K562 (cell line): ENCODE data around the gene RTL1. TPM values are rescaled to one million over a fixed set of nuclear protein-coding genes. Genes with fewer than 3 reads are reported as not detected.

Experiments used
- ATAC-seq: fragments of 200-7000 bp; cut with Tn5 transposase; 3 replicates; pipeline ENCODE4 v1.9.1; 2020; ENCODE audit warnings: moderate library complexity
- BruUV-seq: library from RNA; stranded (reverse); fragments of 400-500 nt; replicated peaks from 2 replicates; lab custom pipeline; 2021; lab: Mats Ljungman, UMichigan
- CTCF ChIA-PET: fragments of 300-600 bp; formaldehyde crosslinking; extraction: SDS; loops from one replicate; lab custom pipeline; 2021; ENCODE audit warnings: low intra/inter-chr PET ratio; lab: Yijun Ruan, JAX
- POLR2A ChIA-PET: fragments of 300-600, 350-650 bp; sonication (Branson Sonifier 250); formaldehyde crosslinking; extraction: SDS; loops from one replicate; lab custom pipeline; 2021; ENCODE audit warnings: antibody characterized with exemption, inconsistent platforms; lab: Yijun Ruan, JAX
- DNase-seq, 4 experiments: peaks; one replicate each; pipeline versions ENCODE4 v3.0.0 to v3.0.0-alpha.2; 2011 to 2018; ENCODE audit warnings: low spot score in 3 of 4, mixed read lengths in 3 of 4; ENCODE audit errors: extremely low read depth in 1 of 4
- FAIRE-seq: peaks from 2 replicates; lab custom pipeline; 2011; peaks lifted over from hg19 to GRCh38; lab: Jason Lieb, UNC
- H2AFZ ChIP-seq: 2 replicates; pipeline ENCODE4 v1.6.0; 2011; ENCODE audit warnings: low read depth, low read length, control low read depth, inconsistent platforms
- H3K27ac ChIP-seq: fragments of 200-600 bp; 3 replicates; pipeline ENCODE4 v1.8.0; 2011; ENCODE audit warnings: low read depth, mild to moderate bottlenecking, control low read depth, inconsistent platforms, low read length, moderate library complexity, mixed read lengths; ENCODE audit errors: extremely low read depth
- H3K27me3 ChIP-seq, 2 experiments: fragments of 300-600 bp in 1 of 2; 2 replicates in 1 of 2; 3 replicates in 1 of 2; pipeline versions ENCODE4 v1.6.0 to v1.8.0; 2011; ENCODE audit warnings: inconsistent platforms in 2 of 2, low read length in 2 of 2, mild to moderate bottlenecking in 1 of 2, mixed read lengths in 1 of 2, moderate library complexity in 1 of 2; ENCODE audit not compliant: control insufficient read depth in 2 of 2, insufficient read depth in 2 of 2
- H3K36me3 ChIP-seq: fragments of 300-600 bp; 3 replicates; pipeline ENCODE4 v1.8.0; 2011; ENCODE audit warnings: mild to moderate bottlenecking, low read length, inconsistent platforms; ENCODE audit not compliant: control insufficient read depth, insufficient read depth
- H3K4me1 ChIP-seq, 2 experiments: fragments of 200-600 bp in 1 of 2; replicated peaks in 1 of 2; 2 replicates in 1 of 2; 3 replicates in 1 of 2; pipeline versions ENCODE4 v1.5.1 to v1.8.0; 2011; ENCODE audit warnings: inconsistent platforms in 2 of 2, low read length in 2 of 2, mild to moderate bottlenecking in 1 of 2, mixed read lengths in 1 of 2, moderate library complexity in 1 of 2; ENCODE audit not compliant: control insufficient read depth in 2 of 2, insufficient read depth in 2 of 2
- H3K4me2 ChIP-seq: 2 replicates; pipeline ENCODE4 v1.6.1; 2011; ENCODE audit warnings: low read length, control low read depth, inconsistent platforms, mixed read lengths; ENCODE audit not compliant: insufficient read depth
- H3K4me3 ChIP-seq: fragments of 200-600 bp; sonication (generic), shearing (Covaris generic); 2 replicates; pipeline ENCODE4 v1.5.1; 2016; ENCODE audit warnings: control low read depth, inconsistent platforms
- H3K79me2 ChIP-seq: fragments of 200-600 bp; 3 replicates; pipeline ENCODE4 v1.8.0; 2011; ENCODE audit warnings: low read length, inconsistent platforms; ENCODE audit not compliant: control insufficient read depth, insufficient read depth
- H3K9ac ChIP-seq, 2 experiments: 2 replicates each; pipeline versions ENCODE4 v1.6.0 to v1.6.1; 2011; ENCODE audit warnings: low read depth in 2 of 2, low read length in 2 of 2, control low read depth in 1 of 2, inconsistent platforms in 1 of 2, mild to moderate bottlenecking in 1 of 2, mixed read lengths in 1 of 2; ENCODE audit not compliant: insufficient read depth in 1 of 2
- H3K9me1 ChIP-seq: one replicate; pipeline ENCODE4 v1.6.0; 2011; ENCODE audit warnings: inconsistent platforms, mild to moderate bottlenecking, low read length, moderate library complexity; ENCODE audit not compliant: control insufficient read depth, insufficient read depth
- H3K9me3 ChIP-seq: replicated peaks from 2 replicates; pipeline ENCODE4 v1.5.1; 2011; ENCODE audit warnings: low read depth, low read length, inconsistent platforms; ENCODE audit not compliant: control insufficient read depth, insufficient read depth
- H4K20me1 ChIP-seq: replicated peaks from 2 replicates; pipeline ENCODE4 v1.6.1; 2011; ENCODE audit warnings: low read length, inconsistent platforms, mixed read lengths; ENCODE audit not compliant: control insufficient read depth, insufficient read depth
- ATF6 ChIP-seq: sonication (generic); formaldehyde crosslinking; IDR thresholded peaks from 2 replicates; pipeline ENCODE4 v1.4.0; 2020; ENCODE audit warnings: mild to moderate bottlenecking, missing genetic modification reagents
- GTF2F1 ChIP-seq: IDR thresholded peaks from 2 replicates; pipeline ENCODE4 v1.6.1; 2011; ENCODE audit warnings: low read depth, low read length, improper control_type of control experiment
- ID3 ChIP-seq, 2 experiments: fragments of 250-450 bp in 1 of 2; fragments of 450-650 bp in 1 of 2; sonication (Bioruptor Pico) in 1 of 2; IDR thresholded peaks; 2 replicates each; pipeline versions ENCODE4 v1.6.1 to v1.8.0; 2016 to 2021; ENCODE audit warnings: mild to moderate bottlenecking in 2 of 2, moderate library complexity in 2 of 2, missing compliant biosample characterization in 1 of 2, missing genetic modification characterization in 1 of 2
- MCM3 ChIP-seq: fragments of 450-650 bp; IDR thresholded peaks from 2 replicates; pipeline ENCODE4 v1.6.1; 2016
- RBM17 ChIP-seq: fragments of 200-400 bp; formaldehyde crosslinking; IDR thresholded peaks from 2 replicates; pipeline ENCODE4 v1.6.1; 2017; ENCODE audit warnings: low read depth, mild to moderate bottlenecking, low read length, borderline replicate concordance
- ZNF140 ChIP-seq: fragments of 250-450 bp; sonication (Bioruptor Pico); IDR thresholded peaks from 2 replicates; pipeline ENCODE4 v1.8.0; 2021; ENCODE audit warnings: moderate library complexity, mild to moderate bottlenecking, inconsistent platforms
- ZNF384 ChIP-seq: IDR thresholded peaks from 2 replicates; pipeline ENCODE4 v1.6.1; 2012; ENCODE audit warnings: low read depth, low read length, improper control_type of control experiment
- ZSCAN32 ChIP-seq: fragments of 450-650 bp; formaldehyde crosslinking; IDR thresholded peaks from 2 replicates; pipeline ENCODE4 v1.4.0; 2020; ENCODE audit warnings: mild to moderate bottlenecking, moderate library complexity
- WGBS: fragments of 100-300 bp; shearing (Covaris generic); methylation state at CpG from one replicate; pipeline ENCODE4 v1.1.6; 2016; ENCODE audit warnings: low coverage, mixed read lengths; ENCODE audit not compliant: insufficient coverage; ENCODE audit errors: missing lambda C conversion rate; 5-methylcytosine and 5-hydroxymethylcytosine counted together
- in situ Hi-C: fragments of 300-500 bp; cut with MboI; formaldehyde crosslinking; loops from 4 replicates; pipeline ENCODE4 v1.15.0; 2018; ENCODE audit warnings: inconsistent platforms, mixed read lengths
- intact Hi-C: fragments of 100-400 bp; cut with micrococcal nuclease; formaldehyde crosslinking; loops from 2 replicates; pipeline ENCODE4 v1.14.2; 2022
- polyA plus RNA-seq, 8 experiments: library from polyadenylated mRNA; depleted of rRNA in 4 of 8; stranded (reverse) in 5 of 8; unstranded in 3 of 8; fragments of >200 nt; fragmentation: Nextera tagmentation in 2 of 8; fragmentation: Illumina TruSeq in 1 of 8; extraction: Ambion mirVana in 2 of 8; extraction: Trizol in 1 of 8; gene quantifications; 2 replicates each; pipeline versions ENCODE4 v1.2.1 to v1.2.3, GENCODE V29; 2011 to 2014; ENCODE audit warnings: inconsistent platforms in 1 of 8, missing spikeins in 1 of 8
- total RNA-seq, 7 experiments: library from RNA; depleted of rRNA in 6 of 7; stranded (reverse); fragments of >200 nt in 6 of 7; fragmentation: Illumina TruSeq in 2 of 7; extraction: Trizol in 2 of 7; gene quantifications; 2 replicates each; pipeline versions ENCODE4 v1.2.1 to v1.2.3, GENCODE V29; 2011 to 2021; ENCODE audit warnings: low replicate concordance in 1 of 7
- TF ChIP-seq, protein P1 (sequence below): sonication (generic); IDR thresholded peaks from 2 replicates; pipeline ENCODE4 v1.6.1; 2016
- TF ChIP-seq, protein P2 (sequence below): sonication (generic); formaldehyde crosslinking; IDR thresholded peaks from 2 replicates; pipeline ENCODE4 v1.8.0; 2022; ENCODE audit warnings: missing genetic modification reagents, mild to moderate bottlenecking, borderline replicate concordance
- TF ChIP-seq, protein P3 (sequence below): fragments of 450-650 bp; IDR thresholded peaks from 2 replicates; pipeline ENCODE4 v1.6.1; 2016; ENCODE audit warnings: missing biosample characterization, missing genetic modification characterization

The RTL1 gene
- total and polyA plus RNA-seq, 9 of the 15 experiments (the other 6 are each of a cell fraction or from before 2014, with no cell fraction given): not detected

- H3K9ac ChIP-seq: no peak overlapping the region
- no peaks in the 10 kb centered on the region for H3K9me1 ChIP-seq
- H3K79me2 ChIP-seq: no peaks in the 10 kb centered on the region
- no peaks in the 10 kb centered on the region for H4K20me1 ChIP-seq
- ATAC-seq (no peak), FAIRE-seq (no peak), DNase-seq (no peak)
- H3K4me3 ChIP-seq: no peak overlapping the region
- peaks cover 6 to 33% of the 10 kb centered on the region in 2 experiments for H3K4me1 ChIP-seq
- in situ Hi-C loops (loop anchor here (25.0 kb wide), 1 partner anchor 732 kb away; no protein-coding TSS in a partner anchor), intact Hi-C loops (loop anchor here (10.0 kb wide), 1 partner anchor 180 kb away; no protein-coding TSS in a partner anchor)
- H3K36me3 ChIP-seq: no peaks in the 10 kb centered on the region
- ChIA-PET POLR2A (no interaction called here), CTCF (no interaction called here)
- H3K27ac ChIP-seq: no peak overlapping the region
- 41% methylated on average over 8 of the region's 12 CpGs for WGBS
- no peak overlapping the region for H2AFZ ChIP-seq
- no TSS peak for BruUV-seq
- H3K27me3 ChIP-seq: peaks cover 0 to 18% of the 10 kb centered on the region in 2 experiments; a peak in 3 of 5 replicates
- H3K4me2 ChIP-seq: no peak overlapping the region
- TF ChIP-seq ID3 (CRISPR knock-in tag; IDR thresholded peaks at IDR 0.05): no peak
- no peak for TF ChIP-seq ID3 (tag; IDR thresholded peaks at IDR 0.05)
- TF ChIP-seq, protein P1, sequence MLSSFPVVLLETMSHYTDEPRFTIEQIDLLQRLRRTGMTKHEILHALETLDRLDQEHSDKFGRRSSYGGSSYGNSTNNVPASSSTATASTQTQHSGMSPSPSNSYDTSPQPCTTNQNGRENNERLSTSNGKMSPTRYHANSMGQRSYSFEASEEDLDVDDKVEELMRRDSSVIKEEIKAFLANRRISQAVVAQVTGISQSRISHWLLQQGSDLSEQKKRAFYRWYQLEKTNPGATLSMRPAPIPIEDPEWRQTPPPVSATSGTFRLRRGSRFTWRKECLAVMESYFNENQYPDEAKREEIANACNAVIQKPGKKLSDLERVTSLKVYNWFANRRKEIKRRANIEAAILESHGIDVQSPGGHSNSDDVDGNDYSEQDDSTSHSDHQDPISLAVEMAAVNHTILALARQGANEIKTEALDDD: no peak
- no peak for TF ChIP-seq ZNF140 (CRISPR knock-in tag)
- no peak for TF ChIP-seq GTF2F1
- no peak for TF ChIP-seq ZSCAN32 (CRISPR knock-in tag)
- TF ChIP-seq, protein P2, sequence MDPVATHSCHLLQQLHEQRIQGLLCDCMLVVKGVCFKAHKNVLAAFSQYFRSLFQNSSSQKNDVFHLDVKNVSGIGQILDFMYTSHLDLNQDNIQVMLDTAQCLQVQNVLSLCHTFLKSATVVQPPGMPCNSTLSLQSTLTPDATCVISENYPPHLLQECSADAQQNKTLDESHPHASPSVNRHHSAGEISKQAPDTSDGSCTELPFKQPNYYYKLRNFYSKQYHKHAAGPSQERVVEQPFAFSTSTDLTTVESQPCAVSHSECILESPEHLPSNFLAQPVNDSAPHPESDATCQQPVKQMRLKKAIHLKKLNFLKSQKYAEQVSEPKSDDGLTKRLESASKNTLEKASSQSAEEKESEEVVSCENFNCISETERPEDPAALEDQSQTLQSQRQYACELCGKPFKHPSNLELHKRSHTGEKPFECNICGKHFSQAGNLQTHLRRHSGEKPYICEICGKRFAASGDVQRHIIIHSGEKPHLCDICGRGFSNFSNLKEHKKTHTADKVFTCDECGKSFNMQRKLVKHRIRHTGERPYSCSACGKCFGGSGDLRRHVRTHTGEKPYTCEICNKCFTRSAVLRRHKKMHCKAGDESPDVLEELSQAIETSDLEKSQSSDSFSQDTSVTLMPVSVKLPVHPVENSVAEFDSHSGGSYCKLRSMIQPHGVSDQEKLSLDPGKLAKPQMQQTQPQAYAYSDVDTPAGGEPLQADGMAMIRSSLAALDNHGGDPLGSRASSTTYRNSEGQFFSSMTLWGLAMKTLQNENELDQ: no peak
- TF ChIP-seq ATF6: no peak
- TF ChIP-seq RBM17: no peak
- TF ChIP-seq ZNF384: no peak
- TF ChIP-seq MCM3: no peak
- TF ChIP-seq, protein P3, sequence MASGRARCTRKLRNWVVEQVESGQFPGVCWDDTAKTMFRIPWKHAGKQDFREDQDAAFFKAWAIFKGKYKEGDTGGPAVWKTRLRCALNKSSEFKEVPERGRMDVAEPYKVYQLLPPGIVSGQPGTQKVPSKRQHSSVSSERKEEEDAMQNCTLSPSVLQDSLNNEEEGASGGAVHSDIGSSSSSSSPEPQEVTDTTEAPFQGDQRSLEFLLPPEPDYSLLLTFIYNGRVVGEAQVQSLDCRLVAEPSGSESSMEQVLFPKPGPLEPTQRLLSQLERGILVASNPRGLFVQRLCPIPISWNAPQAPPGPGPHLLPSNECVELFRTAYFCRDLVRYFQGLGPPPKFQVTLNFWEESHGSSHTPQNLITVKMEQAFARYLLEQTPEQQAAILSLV (tag): no peak
- no peaks in the 10 kb centered on the region for H3K9me3 ChIP-seq
These were observed 1.6 kb upstream of the RTL1 start for GRCh38 chr14:100905166-100905565.
